ENCODE measurements around the gene MMP25.

The MMP25 gene

DNA sequence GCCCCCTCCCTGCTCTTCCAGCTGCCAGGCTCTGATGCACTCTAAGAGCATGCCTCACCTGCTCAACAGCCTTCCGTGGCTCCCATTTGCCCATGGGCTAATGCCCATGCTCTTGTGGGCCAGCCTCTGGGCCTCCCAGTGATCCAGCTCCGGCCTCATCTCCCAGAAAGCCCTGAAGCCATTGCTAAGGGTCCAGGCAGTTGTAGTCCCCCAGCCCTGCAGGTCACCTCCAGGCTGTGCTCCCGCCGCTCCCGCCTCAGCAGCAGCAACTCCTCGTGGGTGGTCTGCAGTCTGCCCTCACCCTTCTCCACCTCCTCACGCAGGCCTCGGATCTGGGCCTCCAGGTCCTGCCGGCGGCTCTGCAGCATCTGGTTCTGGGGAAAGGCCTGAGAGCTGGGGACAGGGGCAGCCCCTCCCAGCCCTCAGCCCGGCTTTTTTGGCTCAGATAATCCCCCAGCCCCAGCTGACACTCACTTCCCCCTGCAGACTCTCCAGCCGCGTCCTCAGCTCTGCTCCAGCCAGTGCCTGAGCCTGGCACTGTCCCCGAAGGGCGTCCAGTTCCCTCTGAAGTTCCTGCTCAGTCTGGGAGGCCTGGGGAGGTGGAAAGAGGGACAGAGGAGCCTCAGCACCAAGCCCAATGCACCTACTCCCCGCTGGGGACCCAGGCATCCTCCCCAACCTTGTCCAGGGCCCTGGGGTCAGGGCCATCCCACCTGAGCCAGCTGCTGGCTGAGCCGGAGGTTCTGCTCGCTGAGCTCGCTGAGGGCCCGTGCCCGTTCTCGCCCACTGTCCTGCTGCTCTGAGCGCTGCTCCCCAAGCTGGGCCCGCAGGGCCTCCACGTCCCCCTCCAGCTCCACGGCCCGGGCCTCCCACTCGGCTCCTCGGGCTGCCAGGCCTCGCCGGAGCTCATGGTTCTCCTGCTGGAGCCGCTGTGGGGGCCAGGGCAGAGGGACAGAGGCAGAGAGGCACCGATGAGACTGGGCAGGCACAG, 15.8 kb upstream of the MMP25 start:
- no peak overlapping the region for H3K4me3 ChIP-seq (ENCODE audit: low read depth, low read length)
- no peak for DNase-seq (ENCODE audit: low read depth)
- TF ChIP-seq, protein P1, sequence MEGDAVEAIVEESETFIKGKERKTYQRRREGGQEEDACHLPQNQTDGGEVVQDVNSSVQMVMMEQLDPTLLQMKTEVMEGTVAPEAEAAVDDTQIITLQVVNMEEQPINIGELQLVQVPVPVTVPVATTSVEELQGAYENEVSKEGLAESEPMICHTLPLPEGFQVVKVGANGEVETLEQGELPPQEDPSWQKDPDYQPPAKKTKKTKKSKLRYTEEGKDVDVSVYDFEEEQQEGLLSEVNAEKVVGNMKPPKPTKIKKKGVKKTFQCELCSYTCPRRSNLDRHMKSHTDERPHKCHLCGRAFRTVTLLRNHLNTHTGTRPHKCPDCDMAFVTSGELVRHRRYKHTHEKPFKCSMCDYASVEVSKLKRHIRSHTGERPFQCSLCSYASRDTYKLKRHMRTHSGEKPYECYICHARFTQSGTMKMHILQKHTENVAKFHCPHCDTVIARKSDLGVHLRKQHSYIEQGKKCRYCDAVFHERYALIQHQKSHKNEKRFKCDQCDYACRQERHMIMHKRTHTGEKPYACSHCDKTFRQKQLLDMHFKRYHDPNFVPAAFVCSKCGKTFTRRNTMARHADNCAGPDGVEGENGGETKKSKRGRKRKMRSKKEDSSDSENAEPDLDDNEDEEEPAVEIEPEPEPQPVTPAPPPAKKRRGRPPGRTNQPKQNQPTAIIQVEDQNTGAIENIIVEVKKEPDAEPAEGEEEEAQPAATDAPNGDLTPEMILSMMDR (IDR thresholded peaks at IDR 0.05; ENCODE audit: control insufficient read depth, extremely low read depth, insufficient read depth): no peak

DNA sequence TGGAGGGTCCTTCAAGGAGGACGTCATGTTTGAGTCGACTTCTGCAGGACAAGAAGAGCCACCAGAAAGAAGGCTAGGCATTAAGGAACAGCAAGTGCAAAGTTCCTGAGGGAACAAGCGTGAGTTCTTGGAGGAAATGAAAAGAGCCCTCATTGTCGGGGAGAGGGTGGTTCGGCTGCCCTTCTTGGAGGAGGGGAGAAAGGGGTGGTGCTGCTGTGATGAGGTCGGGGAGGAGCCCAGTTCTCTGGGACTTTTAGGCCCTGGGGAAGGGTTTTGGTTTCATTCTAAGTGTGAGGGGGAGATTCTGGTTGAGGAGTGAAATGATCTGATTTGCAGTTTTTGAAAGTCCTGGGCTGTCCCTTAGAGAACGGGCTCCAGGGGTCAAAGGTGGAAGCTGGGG, 13.7 kb upstream of the MMP25 start:
- no peak for DNase-seq (ENCODE audit: low read depth)
- TF ChIP-seq, protein P1 (IDR thresholded peaks at IDR 0.05; ENCODE audit: control insufficient read depth, extremely low read depth, insufficient read depth): no peak
- H3K4me3 ChIP-seq (ENCODE audit: low read depth, low read length): no peak overlapping the region

DNA sequence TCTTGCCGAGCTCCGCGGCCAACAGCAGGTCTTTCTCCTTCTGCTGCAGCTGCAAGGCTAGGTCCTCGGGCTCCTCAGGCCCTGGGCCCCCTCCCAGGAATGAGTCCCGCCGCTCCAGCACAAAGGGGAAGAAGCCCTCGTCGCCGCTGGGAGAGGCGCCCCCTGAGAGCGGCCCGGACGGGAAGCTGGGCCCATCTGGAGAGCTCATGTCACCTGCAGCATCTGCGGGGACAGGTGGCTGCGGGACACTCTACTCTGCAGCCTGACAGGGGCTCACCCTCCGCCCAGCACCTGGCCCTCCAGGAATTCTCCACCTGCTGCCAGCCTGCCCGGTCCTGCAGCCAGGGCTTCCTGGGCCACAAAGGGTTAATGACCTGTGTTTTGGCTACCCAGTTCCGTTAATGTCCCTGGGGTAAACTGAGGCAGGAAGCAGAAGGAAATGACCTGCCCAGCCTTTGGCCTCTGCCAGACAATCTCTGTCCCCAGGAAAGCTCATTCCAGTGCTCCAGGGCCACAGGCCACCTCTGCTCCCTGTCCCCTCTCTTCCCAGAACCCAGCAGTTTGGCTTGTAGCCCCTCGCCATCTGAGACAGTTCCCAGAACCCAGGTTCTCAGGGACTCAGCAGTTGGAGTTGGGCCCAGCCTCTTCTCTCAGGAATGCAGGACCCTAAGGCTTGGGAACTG, 10.9 kb upstream of the MMP25 start:
- peak overlapping the region; percentile 69 for H3K4me3 ChIP-seq (ENCODE audit: low read depth, low read length)
- no peak for DNase-seq (ENCODE audit: low read depth)

DNA sequence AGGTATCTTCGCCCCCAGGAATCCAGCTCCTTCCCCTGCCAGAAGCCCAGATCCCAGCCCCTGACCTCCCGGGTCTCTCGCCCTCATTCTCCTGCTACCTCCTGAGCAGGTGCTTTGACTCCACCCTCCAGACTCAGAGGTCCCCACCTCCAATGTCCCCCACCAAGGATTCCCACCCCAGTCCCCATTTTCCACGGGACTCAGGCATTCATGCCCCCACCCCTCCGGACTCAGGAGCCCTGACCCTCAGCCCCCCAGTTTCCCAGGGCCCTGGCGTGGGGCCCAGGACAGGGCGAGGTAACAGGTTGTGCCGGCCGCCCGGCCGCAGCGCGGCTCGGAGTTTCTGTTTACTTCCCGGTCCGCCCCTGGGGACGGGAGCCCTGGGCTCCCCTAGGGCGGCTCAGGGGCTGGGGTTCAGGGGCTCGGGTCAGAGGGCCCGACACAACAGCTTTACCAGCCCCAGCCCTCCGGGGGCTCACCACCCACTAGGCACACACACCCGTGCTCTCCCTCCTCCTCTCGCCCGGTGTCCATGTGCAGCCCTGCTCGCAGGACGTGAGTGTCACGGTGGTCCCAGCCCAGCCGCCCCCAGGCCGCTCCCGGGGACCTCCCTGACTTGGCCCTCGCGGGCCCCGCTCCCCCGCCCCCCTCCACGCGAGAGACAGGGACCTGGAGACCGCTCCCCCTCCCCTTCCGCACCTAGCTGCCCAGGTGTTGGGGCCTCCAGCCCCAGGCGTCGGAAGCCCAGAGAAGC, 10.2 kb upstream of the MMP25 start:
- DNase-seq (ENCODE audit: low read depth): no peak
- TF ChIP-seq, protein P1 (IDR thresholded peaks at IDR 0.05; ENCODE audit: control insufficient read depth, extremely low read depth, insufficient read depth): no peak
- H3K4me3 ChIP-seq (ENCODE audit: low read depth, low read length): peak overlapping the region; percentile 69

More for the DNA sequence above, 10.9 kb upstream of the MMP25 start:
- TF ChIP-seq, protein P1 (IDR thresholded peaks at IDR 0.05; ENCODE audit: control insufficient read depth, extremely low read depth, insufficient read depth): no peak

DNA sequence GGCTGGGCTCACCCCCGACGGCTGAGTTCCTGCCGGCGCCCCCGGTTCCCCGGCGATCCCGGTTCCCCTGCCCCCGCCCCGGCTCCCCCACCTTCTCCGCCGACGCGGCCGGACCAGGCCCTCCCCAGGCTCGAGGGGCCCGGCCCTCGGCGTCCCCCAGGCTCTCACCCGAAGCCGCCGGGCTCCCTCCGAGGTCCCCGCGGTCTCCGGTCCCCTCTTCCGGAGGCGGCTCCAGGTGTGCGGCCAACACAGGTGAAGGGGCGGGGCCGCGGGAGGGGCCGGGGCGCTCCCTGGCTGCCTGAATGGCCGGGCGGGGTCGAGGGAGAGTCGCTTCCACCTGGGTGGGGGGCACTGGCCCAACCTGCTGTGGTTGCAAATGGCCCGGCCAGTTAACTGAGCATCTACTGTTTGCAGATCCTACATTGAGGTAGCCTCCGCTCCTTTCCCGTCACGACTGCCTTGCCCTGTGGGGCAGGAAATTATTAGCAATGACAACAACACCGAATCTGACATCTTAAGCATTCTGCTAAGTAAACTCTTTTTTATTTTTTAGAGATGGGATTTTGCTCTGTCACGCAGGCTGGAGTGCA, 9.5 kb upstream of the MMP25 start, which contains the start of gene BICDL2:
Gene BICDL2, minus strand, starts transcription at position 219 of the 590 bp plus-strand sequence. CDS start 1,448 bp downstream, outside the sequence.
- no peak for DNase-seq (ENCODE audit: low read depth)
- TF ChIP-seq, protein P1 (IDR thresholded peaks at IDR 0.05; ENCODE audit: control insufficient read depth, extremely low read depth, insufficient read depth): no peak

DNA sequence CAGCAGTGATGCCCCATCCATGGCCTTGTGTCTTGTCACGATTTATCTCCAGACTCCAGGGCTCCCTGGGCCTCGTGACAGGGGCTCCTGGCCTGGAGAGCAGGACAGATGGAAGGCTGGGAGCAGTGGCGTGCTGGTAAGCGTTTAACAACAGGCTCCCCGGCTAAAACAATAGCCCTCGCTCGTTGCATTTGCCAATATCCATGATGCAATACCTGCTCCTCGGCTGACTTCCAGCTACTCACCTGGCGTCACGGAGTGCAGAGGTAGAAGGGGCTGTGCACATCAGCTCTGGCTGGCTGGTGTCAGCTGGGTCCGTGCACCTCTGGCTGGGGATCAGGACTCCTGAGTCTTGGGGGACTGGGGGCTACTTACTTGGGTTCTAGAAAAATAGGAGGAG, 8.1 kb upstream of the MMP25 start:
- DNase-seq (ENCODE audit: low read depth): no peak

More for the DNA sequence above, 9.5 kb upstream of the MMP25 start, which contains the start of gene BICDL2:
- peak within 1 kb of the TSS; percentile 69 for H3K4me3 ChIP-seq (ENCODE audit: low read depth, low read length)

More for the DNA sequence above, 8.1 kb upstream of the MMP25 start:
- TF ChIP-seq, protein P1 (IDR thresholded peaks at IDR 0.05; ENCODE audit: control insufficient read depth, extremely low read depth, insufficient read depth): no peak
- no peak overlapping the region for H3K4me3 ChIP-seq (ENCODE audit: low read depth, low read length)
